GM18951 (cell line): ENCODE measurements around the gene SORCS1.

Experiments
- POLR2A ChIP-seq: IDR thresholded peaks from 4 replicates; pipeline ENCODE4 v1.6.1; 2011; ENCODE audit warnings: mild to moderate bottlenecking; ENCODE audit not compliant: insufficient read length, insufficient read depth; ENCODE audit errors: extremely low read depth
- in situ Hi-C: fragments of 300-500 bp; cut with MboI; formaldehyde crosslinking; loops from one replicate; pipeline ENCODE4 v1.12.0; 2022; ENCODE audit warnings: low sequenced_read_pairs, mixed read lengths, inconsistent platforms; ENCODE audit not compliant: unreplicated experiment

SORCS1 gene

GRCh38 chr10:106648534-106649481 is 515.7 kb downstream of the SORCS1 start:
- no peak for TF ChIP-seq POLR2A
- in situ Hi-C loops = no loop called here

- in situ Hi-C loops = no loop called here
- no peak for TF ChIP-seq POLR2A
These were observed 521.0 kb downstream of the SORCS1 start for GRCh38 chr10:106643473-106643872.

- TF ChIP-seq POLR2A = no peak
- in situ Hi-C loops = no loop called here
These were observed 526.6 kb downstream of the SORCS1 start for GRCh38 chr10:106637873-106638272.

GRCh38 chr10:106636766-106637491 is 527.6 kb downstream of the SORCS1 start:
- in situ Hi-C loops = no loop called here
- no peak for TF ChIP-seq POLR2A

GRCh38 chr10:106635947-106636346 is 528.6 kb downstream of the SORCS1 start:
- in situ Hi-C loops = no loop called here

GRCh38 chr10:106631016-106631702 is 533.3 kb downstream of the SORCS1 start:
- in situ Hi-C loops = no loop called here
- no peak for TF ChIP-seq POLR2A

More at GRCh38 chr10:106635947-106636346, 528.6 kb downstream of the SORCS1 start:
- no peak for TF ChIP-seq POLR2A

- TF ChIP-seq POLR2A = no peak
- in situ Hi-C loops = no loop called here
These were observed 538.1 kb downstream of the SORCS1 start for GRCh38 chr10:106626371-106626770.

GRCh38 chr10:106625751-106626150 is 538.8 kb downstream of the SORCS1 start:
- in situ Hi-C loops = no loop called here
- no peak for TF ChIP-seq POLR2A

GRCh38 chr10:106619346-106619745 is 545.2 kb downstream of the SORCS1 start:
- TF ChIP-seq POLR2A = no peak
- in situ Hi-C loops = no loop called here

GRCh38 chr10:106618646-106619045 is 545.9 kb downstream of the SORCS1 start:
- in situ Hi-C loops = no loop called here
- no peak for TF ChIP-seq POLR2A

GRCh38 chr10:106615081-106615480 is 549.4 kb downstream of the SORCS1 start:
- no peak for TF ChIP-seq POLR2A
- in situ Hi-C loops = no loop called here

GRCh38 chr10:106614293-106614692 is 550.2 kb downstream of the SORCS1 start:
- no peak for TF ChIP-seq POLR2A
- in situ Hi-C loops = no loop called here

- no peak for TF ChIP-seq POLR2A
- in situ Hi-C loops = no loop called here
These were observed 552.1 kb downstream of the SORCS1 start for GRCh38 chr10:106612381-106612780.
